Peyer's patch (tissue), 4 donors: ENCODE results near the gene CDK19.

Source experiments
- CTCF ChIP-seq, 6 experiments: fragments of 450-650 bp in 4 of 6; fragments of 200-600 bp in 2 of 6; sonication (generic) in 1 of 6; IDR thresholded peaks; one replicate each; pipeline ENCODE4 v1.5.1; 2017 to 2019; ENCODE audit warnings: antibody characterized with exemption in 6 of 6, mild to moderate bottlenecking in 3 of 6, moderate library complexity in 1 of 6
- POLR2A ChIP-seq, 2 donors: fragments of 450-650 bp; IDR thresholded peaks; one replicate each; pipeline ENCODE4 v1.5.1; 2017; ENCODE audit warnings: antibody characterized with exemption in 2 of 2, mild to moderate bottlenecking in 2 of 2, moderate library complexity in 2 of 2

- TF ChIP-seq CTCF (IDR thresholded peaks at IDR 0.05) (no peak), POLR2A (IDR thresholded peaks at IDR 0.05) (no peak)
These were observed 218.9 kb downstream of the CDK19 start for GRCh38 chr6:110596354-110596753.
